AG04450 (cell line): Measurements from ENCODE around the gene KCNS3. TPM values are rescaled to one million over a fixed set of nuclear protein-coding genes. Genes with fewer than 3 reads are reported as not detected.

Experiments used
- CTCF ChIA-PET: fragments of 300-600, 350-600 bp; formaldehyde crosslinking; extraction: SDS; loops from one replicate; lab custom pipeline; 2022; ENCODE audit warnings: antibody characterized with exemption, inconsistent platforms; lab: Charles Lee
- POLR2A ChIA-PET: fragments of 350-600 bp; formaldehyde crosslinking; extraction: SDS; loops from one replicate; lab custom pipeline; 2021; ENCODE audit warnings: antibody characterized with exemption, inconsistent platforms; lab: Yijun Ruan, JAX
- DNase-seq: peaks from one replicate; pipeline ENCODE4 v3.0.0-alpha.2; 2011; ENCODE audit warnings: low read depth, low spot score
- H3K27ac ChIP-seq: one replicate; pipeline ENCODE4 v1.5.1; 2012; ENCODE audit warnings: low read depth, low read length, control low read depth
- H3K27me3 ChIP-seq: one replicate; pipeline ENCODE4 v1.6.0; 2012; ENCODE audit warnings: low read length; ENCODE audit not compliant: control insufficient read depth, insufficient read depth
- H3K4me3 ChIP-seq: 2 replicates; pipeline ENCODE4 v1.5.1; 2011; ENCODE audit warnings: mild to moderate bottlenecking, low read depth, low read length, control low read depth
- H3K9me3 ChIP-seq: 2 replicates; pipeline ENCODE4 v1.5.1; 2012; ENCODE audit warnings: low read length; ENCODE audit not compliant: control insufficient read depth, insufficient read depth
- polyA plus RNA-seq: library from polyadenylated mRNA; depleted of rRNA; stranded (reverse); fragments of >200 nt; gene quantifications from 2 replicates; pipeline ENCODE4 v1.2.3, GENCODE V29; 2011
- TF ChIP-seq, protein P1 (sequence below): IDR thresholded peaks from 2 replicates; pipeline ENCODE4 v1.5.1; 2011; ENCODE audit warnings: low read depth, low read length, control low read depth, inconsistent platforms

Gene KCNS3
- polyA plus RNA-seq, 1 experiment: 0.46 TPM

DNA sequence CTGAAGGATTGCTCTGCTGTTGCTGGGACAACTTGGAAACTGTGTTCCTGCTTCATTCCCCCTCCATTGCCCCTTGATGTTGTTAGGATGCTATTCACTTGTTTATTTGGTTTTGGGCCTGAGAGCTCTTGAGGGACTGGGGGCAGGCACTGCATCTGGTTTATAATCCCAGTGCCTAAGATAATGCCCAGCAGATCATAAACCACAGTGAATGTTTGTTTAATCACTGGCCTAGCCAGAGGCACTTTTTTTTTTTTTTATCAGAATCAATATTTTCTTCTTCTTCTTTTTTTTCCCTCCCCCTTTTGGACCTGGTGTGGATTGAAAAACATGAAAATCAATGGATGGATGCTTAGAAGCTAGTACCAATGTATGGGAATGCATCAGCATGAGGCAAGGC lies 38.1 kb downstream of the KCNS3 start:
- no peak overlapping the region for H3K4me3 ChIP-seq
- TF ChIP-seq, protein P1, sequence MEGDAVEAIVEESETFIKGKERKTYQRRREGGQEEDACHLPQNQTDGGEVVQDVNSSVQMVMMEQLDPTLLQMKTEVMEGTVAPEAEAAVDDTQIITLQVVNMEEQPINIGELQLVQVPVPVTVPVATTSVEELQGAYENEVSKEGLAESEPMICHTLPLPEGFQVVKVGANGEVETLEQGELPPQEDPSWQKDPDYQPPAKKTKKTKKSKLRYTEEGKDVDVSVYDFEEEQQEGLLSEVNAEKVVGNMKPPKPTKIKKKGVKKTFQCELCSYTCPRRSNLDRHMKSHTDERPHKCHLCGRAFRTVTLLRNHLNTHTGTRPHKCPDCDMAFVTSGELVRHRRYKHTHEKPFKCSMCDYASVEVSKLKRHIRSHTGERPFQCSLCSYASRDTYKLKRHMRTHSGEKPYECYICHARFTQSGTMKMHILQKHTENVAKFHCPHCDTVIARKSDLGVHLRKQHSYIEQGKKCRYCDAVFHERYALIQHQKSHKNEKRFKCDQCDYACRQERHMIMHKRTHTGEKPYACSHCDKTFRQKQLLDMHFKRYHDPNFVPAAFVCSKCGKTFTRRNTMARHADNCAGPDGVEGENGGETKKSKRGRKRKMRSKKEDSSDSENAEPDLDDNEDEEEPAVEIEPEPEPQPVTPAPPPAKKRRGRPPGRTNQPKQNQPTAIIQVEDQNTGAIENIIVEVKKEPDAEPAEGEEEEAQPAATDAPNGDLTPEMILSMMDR: no peak
- H3K27me3 ChIP-seq: no peaks in the 10 kb centered on the region
- DNase-seq: no peak
- POLR2A ChIA-PET: no interaction called here
- no peak overlapping the region for H3K27ac ChIP-seq
- no peaks in the 10 kb centered on the region for H3K9me3 ChIP-seq
- CTCF ChIA-PET: interaction anchor here (0.6 kb wide), 1 partner anchor 94 kb away, joined by 4 read pairs; no protein-coding TSS in a partner anchor

GRCh38 chr2:17918789-17919188 lies 40.3 kb downstream of the KCNS3 start:
- CTCF ChIA-PET: interaction anchor here (0.6 kb wide), 1 partner anchor 68 kb away, joined by 7 read pairs; no protein-coding TSS in a partner anchor

GRCh38 chr2:17930773-17931172 lies 52.3 kb downstream of the KCNS3 start:
- ChIA-PET POLR2A (no interaction called here), CTCF (no interaction called here)
- TF ChIP-seq, protein P1: no peak
- H3K4me3 ChIP-seq: no peak overlapping the region
- DNase-seq: no peak
- no peak overlapping the region for H3K27ac ChIP-seq
- no peaks in the 10 kb centered on the region; the same call in 1 of the 2 replicates for H3K9me3 ChIP-seq
- H3K27me3 ChIP-seq: no peaks in the 10 kb centered on the region

More at GRCh38 chr2:17918789-17919188, 40.3 kb downstream of the KCNS3 start:
- no peak for DNase-seq
- Histone ChIP-seq H3K9me3 (no peaks in the 10 kb centered on the region), H3K27me3 (no peaks in the 10 kb centered on the region), H3K4me3 (no peak overlapping the region), H3K27ac (no peak overlapping the region)
- TF ChIP-seq, protein P1: peak; percentile 19; the same call in 1 of the 2 replicates
- POLR2A ChIA-PET: no interaction called here

DNA sequence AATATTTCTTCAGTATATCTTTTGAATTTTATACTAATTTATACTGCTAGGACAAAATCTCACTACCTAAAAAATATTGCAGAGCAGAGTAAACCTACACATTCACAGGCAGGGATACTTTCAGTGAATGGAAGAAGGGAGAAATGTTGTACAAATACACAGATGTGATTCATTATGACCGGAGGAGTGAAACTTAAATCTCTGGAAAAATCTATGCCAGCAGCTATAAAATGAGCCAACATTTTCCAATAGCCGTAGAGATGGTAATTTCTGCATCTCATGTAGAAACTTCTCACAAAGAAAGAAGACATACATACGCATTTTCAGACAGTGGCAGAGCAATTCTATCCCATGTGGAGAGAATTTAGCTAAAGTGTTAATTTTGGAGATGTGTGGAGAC lies 54.8 kb downstream of the KCNS3 start:
- Histone ChIP-seq H3K4me3 (no peak overlapping the region), H3K27ac (no peak overlapping the region), H3K9me3 (no peaks in the 10 kb centered on the region; the same call in none of the 2 replicates), H3K27me3 (no peaks in the 10 kb centered on the region)
- POLR2A ChIA-PET: no interaction called here
- CTCF ChIA-PET: no interaction called here
- TF ChIP-seq, protein P1: no peak
- DNase-seq: no peak

DNA sequence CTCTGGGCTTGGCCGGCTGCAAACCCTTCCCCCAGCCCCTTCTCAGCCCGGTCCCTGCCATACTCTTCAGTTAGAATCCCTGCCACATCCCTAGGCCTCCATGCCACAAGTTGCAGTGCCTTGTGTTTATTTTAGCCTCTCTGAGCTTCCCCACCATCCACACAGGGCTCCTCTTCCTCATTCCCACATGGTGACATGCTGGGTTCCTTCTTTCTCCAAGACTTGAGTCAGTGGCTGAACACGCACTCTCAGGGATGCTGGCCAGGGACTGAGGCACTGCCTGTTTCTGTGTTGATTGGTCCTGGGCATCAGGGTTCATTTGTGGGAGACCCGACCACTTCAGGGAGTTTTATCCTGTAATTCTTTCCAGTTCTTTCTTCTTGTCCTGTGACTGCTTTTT lies 56.3 kb downstream of the KCNS3 start:
- no peaks in the 10 kb centered on the region; the same call in none of the 2 replicates for H3K9me3 ChIP-seq
- no peaks in the 10 kb centered on the region for H3K27me3 ChIP-seq
- DNase-seq: peak; percentile 39
- TF ChIP-seq, protein P1: no peak
- ChIA-PET POLR2A (no interaction called here), CTCF (no interaction called here)
- no peak overlapping the region for H3K4me3 ChIP-seq
- no peak overlapping the region for H3K27ac ChIP-seq
